Stimulated activated CD4-positive, alpha-beta T cell treated with anti-CD3 and anti-CD28 coated beads, Interleukin-12 subunit alpha, Interleukin-12 subunit beta, amount 100 ng/mL, for 48 hours (primary cell): ENCODE data around the gene OR5AU1.

Source experiments
- DNase-seq, 3 donors: peaks; one replicate each; pipeline ENCODE4 v3.0.0-alpha.2; 2020; ENCODE audit warnings: low read depth in 2 of 3, low spot score in 1 of 3

OR5AU1 gene

GRCh38 chr14:21108791-21109190, 47.1 kb downstream of the OR5AU1 start:
- DNase-seq, result no peak

- no peak for DNase-seq
These were observed 48.5 kb downstream of the OR5AU1 start for GRCh38 chr14:21107283-21107800.

GRCh38 chr14:21106498-21107282, 49.2 kb downstream of the OR5AU1 start:
- peak; percentile 61 to 68 (median 65) for DNase-seq

- no peak for DNase-seq
These were observed 49.7 kb downstream of the OR5AU1 start for GRCh38 chr14:21106176-21106497.

GRCh38 chr14:21105095-21105494, 50.8 kb downstream of the OR5AU1 start:
- no peak for DNase-seq
